Measurements from ENCODE around the gene SNX8. TPM values are rescaled to one million over a fixed set of nuclear protein-coding genes. Genes with fewer than 3 reads are reported as not detected.

Gene SNX8
- total and polyA plus RNA-seq, 2 of the 13 experiments (the other 11 are each of a cell fraction or from before 2014, with no cell fraction given) = 20.6 to 45.2 TPM

- TF ChIP-seq TARDBP (CRISPR knock-in tag; IDR thresholded peaks at IDR 0.05) (0 out of 2 replicates have a peak, but pooled peaks have one; percentile 18), TCF7 (IDR thresholded peaks at IDR 0.05; ENCODE audit: low read depth) (no peak), SRF (IDR thresholded peaks at IDR 0.05; ENCODE audit: low read depth, low read length) (peak; percentile 50; the same call in 1 of the 2 replicates), ZNF503 (CRISPR knock-in tag; IDR thresholded peaks at IDR 0.05) (no peak), HDAC6 (IDR thresholded peaks at IDR 0.05; ENCODE audit: low read depth, low read length) (no peak), NR1H2 (CRISPR knock-in tag; IDR thresholded peaks at IDR 0.05; ENCODE audit: borderline replicate concordance, low read depth) (no peak), ATF2 (CRISPR knock-in tag; IDR thresholded peaks at IDR 0.05) (no peak; the same call in 1 of the 2 replicates), MLLT10 (CRISPR knock-in tag; IDR thresholded peaks at IDR 0.05) (no peak), ZNF276 (CRISPR knock-in tag; IDR thresholded peaks at IDR 0.05; ENCODE audit: low read depth) (no peak), LRRFIP1 (CRISPR knock-in tag; conservative IDR thresholded peaks at IDR 0.05) (no peak), MXD4 (CRISPR knock-in tag; IDR thresholded peaks at IDR 0.05) (peak; percentile 11; the same call in 1 of the 2 replicates), NFRKB (IDR thresholded peaks at IDR 0.05) (peak; percentile 74), KLF6 (CRISPR knock-in tag; IDR thresholded peaks at IDR 0.05) (peak; percentile 38; the same call in 1 of the 2 replicates), ZNF383 (CRISPR knock-in tag; IDR thresholded peaks at IDR 0.05; ENCODE audit: borderline replicate concordance) (no peak), NRL (CRISPR knock-in tag; IDR thresholded peaks at IDR 0.05; ENCODE audit: borderline replicate concordance) (no peak), FOXA1 (IDR thresholded peaks at IDR 0.05) (no peak), FOXA1 (CRISPR knock-in tag; IDR thresholded peaks at IDR 0.05) (no peak), ZNF280B (CRISPR knock-in tag; IDR thresholded peaks at IDR 0.05; ENCODE audit: borderline replicate concordance) (no peak), PRPF4 (IDR thresholded peaks at IDR 0.05; ENCODE audit: low read depth, low read length, poor library complexity, severe bottlenecking) (no peak), ZKSCAN8 (CRISPR knock-in tag; IDR thresholded peaks at IDR 0.05; ENCODE audit: borderline replicate concordance) (no peak), ZNF761 (CRISPR knock-in tag; conservative IDR thresholded peaks at IDR 0.05) (no peak)
Measured at GRCh38 chr7:2354186-2354938, 40.1 kb upstream of the SNX8 start, which contains the start of gene EIF3B (continued).

All from HepG2 (cell line).